Endodermal cell (in vitro differentiated cells): ENCODE results near the gene KRTAP10-6. TPM values are rescaled to one million over a fixed set of nuclear protein-coding genes. Genes with fewer than 3 reads are reported as not detected.
"Not testable (repeated sequence)": the region's sequence is repeated elsewhere in the genome, so short reads cannot be mapped to it uniquely, and the experiment has no call there.

Source experiments
- DNase-seq: peaks from one replicate; pipeline ENCODE4 v3.0.0-alpha.2; 2017
- H3K27ac ChIP-seq: 2 replicates; pipeline ENCODE4 v1.5.1; 2013; ENCODE audit warnings: mild to moderate bottlenecking, low read depth, low read length, moderate library complexity
- H3K27me3 ChIP-seq: 2 replicates; pipeline ENCODE4 v1.6.1; 2013; ENCODE audit warnings: mild to moderate bottlenecking, low read length, moderate library complexity; ENCODE audit not compliant: insufficient read depth, control insufficient read depth, poor library complexity, severe bottlenecking
- H3K36me3 ChIP-seq: 2 replicates; pipeline ENCODE4 v1.7.0; 2013; ENCODE audit warnings: mild to moderate bottlenecking, low read length, moderate library complexity; ENCODE audit not compliant: control insufficient read depth, insufficient read depth
- H3K4me1 ChIP-seq: one replicate; pipeline ENCODE4 v1.7.0; 2013; ENCODE audit warnings: low read length; ENCODE audit not compliant: control insufficient read depth, insufficient read depth
- H3K4me3 ChIP-seq: 2 replicates; pipeline ENCODE4 v1.5.1; 2013; ENCODE audit warnings: mild to moderate bottlenecking, low read length, moderate library complexity
- H3K9ac ChIP-seq: 2 replicates; pipeline ENCODE4 v1.6.1; 2013; ENCODE audit warnings: mild to moderate bottlenecking, low read length, moderate library complexity; ENCODE audit not compliant: poor library complexity, severe bottlenecking; ENCODE audit errors: extremely low read depth
- H3K9me3 ChIP-seq: 2 replicates; pipeline ENCODE4 v1.6.1; 2013; ENCODE audit warnings: mild to moderate bottlenecking, low read length, moderate library complexity; ENCODE audit not compliant: control insufficient read depth
- H3K27ac Mint-ChIP-seq: 2 replicates; pipeline ENCODE4 v1.8.0; 2020; ENCODE audit warnings: mixed read lengths
- H3K27me3 Mint-ChIP-seq: 2 replicates; pipeline ENCODE4 v1.8.0; 2021; ENCODE audit warnings: mild to moderate bottlenecking, mixed read lengths; ENCODE audit not compliant: insufficient read depth
- H3K36me3 Mint-ChIP-seq: 2 replicates; pipeline ENCODE4 v1.8.0; 2020; ENCODE audit warnings: low read depth, mixed read lengths
- H3K4me1 Mint-ChIP-seq: 2 replicates; pipeline ENCODE4 v1.8.0; 2020; ENCODE audit warnings: mixed read lengths
- H3K4me3 Mint-ChIP-seq: 2 replicates; pipeline ENCODE4 v1.8.0; 2020; ENCODE audit warnings: mild to moderate bottlenecking, moderate library complexity, mixed read lengths
- H3K9me3 Mint-ChIP-seq: 2 replicates; pipeline ENCODE4 v1.8.0; 2020; ENCODE audit warnings: mild to moderate bottlenecking, mixed read lengths
- CTCF ChIP-seq: fragments of 200-600 bp; sonication (generic); conservative IDR thresholded peaks from 2 replicates; pipeline ENCODE4 v1.5.0; 2021; ENCODE audit warnings: antibody characterized with exemption, mild to moderate bottlenecking
- WGBS, 2 experiments: methylation state at CpG; one replicate each; pipeline versions ENCODE4 v1.1.5 to v1.1.7; 2013; ENCODE audit warnings: missing lambda C conversion rate in 2 of 2, mixed read lengths in 1 of 2; ENCODE audit not compliant: insufficient coverage in 1 of 2, insufficient read length in 1 of 2; 5-methylcytosine and 5-hydroxymethylcytosine counted together
- total RNA-seq, 2 donors: library from RNA; stranded (reverse); fragmentation: NEBNext Ultra II Directional in 1 of 2; extraction: Animal tissue kit (Norgen Biotek cat#: 25700) in 1 of 2; gene quantifications; 2 replicates in 1 of 2; 3 replicates in 1 of 2; pipeline ENCODE4 v1.2.1, GENCODE V29; 2021

Gene KRTAP10-6
- total RNA-seq, 2 donors from 2014 or later, result not detected

- H3K4me1 ChIP-seq, H3K9me3 Mint-ChIP-seq, H3K9ac ChIP-seq, H3K4me1 Mint-ChIP-seq, H3K27ac Mint-ChIP-seq, H3K27ac ChIP-seq, H3K36me3 ChIP-seq, H3K27me3 ChIP-seq, H3K4me3 ChIP-seq, H3K4me3 Mint-ChIP-seq, H3K36me3 Mint-ChIP-seq, H3K27me3 Mint-ChIP-seq: not testable (repeated sequence)
- WGBS, 2 experiments, result 92 to 96% methylated on average over 7 to 10 of the region's 10 CpGs
- TF ChIP-seq CTCF, result peak; percentile 22
- peak; percentile 45 for DNase-seq
- H3K9me3 ChIP-seq, result peaks cover 13% of the 10 kb centered on the region
These were observed 8.8 kb upstream of the KRTAP10-6 start for GRCh38 chr21:44601091-44601490.

- 91 to 95% methylated on average over 6 to 21 of the region's 23 CpGs for WGBS, 2 experiments
- H3K27ac Mint-ChIP-seq, result not testable (repeated sequence)
These were observed 8.0 kb upstream of the KRTAP10-6 start, which contains the start of gene KRTAP10-7 for GRCh38 chr21:44600118-44600978. KRTAP10-7 (plus strand) TSS chr21:44600597; CDS start chr21:44600622, 25 bp downstream.

GRCh38 chr21:44599264-44600029 lies 7.1 kb upstream of the KRTAP10-6 start:
- H3K27ac Mint-ChIP-seq, result no peak overlapping the region
- H3K4me1 Mint-ChIP-seq, result peaks cover 9% of the 10 kb centered on the region
- no peak for DNase-seq
- no peaks in the 10 kb centered on the region for H3K36me3 ChIP-seq
- H3K9me3 ChIP-seq, result peaks cover 13% of the 10 kb centered on the region
- H3K4me1 ChIP-seq, result no peaks in the 10 kb centered on the region
- H3K36me3 Mint-ChIP-seq, result no peaks in the 10 kb centered on the region
- H3K27me3 ChIP-seq, result no peaks in the 10 kb centered on the region
- H3K9me3 Mint-ChIP-seq, result peaks cover 2% of the 10 kb centered on the region
- no peak for TF ChIP-seq CTCF
- no peak overlapping the region for H3K4me3 ChIP-seq
- no peak overlapping the region for H3K4me3 Mint-ChIP-seq
- 83 to 96% methylated on average over 5 to 8 of the region's 8 CpGs for WGBS, 2 experiments
- no peak overlapping the region for H3K9ac ChIP-seq
- H3K27ac ChIP-seq, result no peak overlapping the region
- no peaks in the 10 kb centered on the region for H3K27me3 Mint-ChIP-seq

More at GRCh38 chr21:44600118-44600978, 8.0 kb upstream of the KRTAP10-6 start, which contains the start of gene KRTAP10-7:
- not testable (repeated sequence) for H3K27ac ChIP-seq, H3K36me3 ChIP-seq, H3K9me3 Mint-ChIP-seq, H3K4me1 Mint-ChIP-seq, H3K4me3 ChIP-seq, H3K9ac ChIP-seq, H3K4me3 Mint-ChIP-seq, H3K36me3 Mint-ChIP-seq, H3K27me3 ChIP-seq, H3K27me3 Mint-ChIP-seq, H3K4me1 ChIP-seq
- peak; percentile 40 for DNase-seq
- H3K9me3 ChIP-seq, result peaks cover 13% of the 10 kb centered on the region
